K562 (cell line): Measurements from ENCODE around the gene NFKBIB. TPM values are rescaled to one million over a fixed set of nuclear protein-coding genes. Genes with fewer than 3 reads are reported as not detected.

Source experiments
- FOXP1 ChIP-seq: sonication (generic); formaldehyde crosslinking; IDR thresholded peaks from 2 replicates; pipeline ENCODE4 v1.8.0; 2022; ENCODE audit warnings: mild to moderate bottlenecking, missing genetic modification reagents
- HNRNPL ChIP-seq: fragments of 200-400 bp; formaldehyde crosslinking; IDR thresholded peaks from 2 replicates; pipeline ENCODE4 v1.6.1; 2017; ENCODE audit warnings: low read depth, mild to moderate bottlenecking, low read length
- LEF1 ChIP-seq: fragments of 450-650 bp; IDR thresholded peaks from 2 replicates; pipeline ENCODE4 v1.6.1; 2016; ENCODE audit warnings: mild to moderate bottlenecking
- MLX ChIP-seq, 2 experiments: fragments of 450-650 bp in 1 of 2; sonication (generic) in 1 of 2; formaldehyde crosslinking; conservative IDR thresholded peaks; 2 replicates each; pipeline versions ENCODE4 v1.4.0 to v1.8.1; 2020 to 2022; ENCODE audit warnings: mild to moderate bottlenecking in 1 of 2, missing genetic modification reagents in 1 of 2
- NCOA2 ChIP-seq, 2 experiments: fragments of 450-650 bp; IDR thresholded peaks; 2 replicates each; pipeline ENCODE4 v1.6.1; 2018; ENCODE audit warnings: mild to moderate bottlenecking in 2 of 2, moderate library complexity in 1 of 2; ENCODE audit not compliant: partially characterized antibody in 2 of 2
- RBM15 ChIP-seq: fragments of 200-400 bp; formaldehyde crosslinking; IDR thresholded peaks from 2 replicates; pipeline ENCODE4 v1.6.1; 2018; ENCODE audit warnings: mild to moderate bottlenecking, low read length, moderate library complexity; ENCODE audit not compliant: insufficient read depth
- RBM34 ChIP-seq: fragments of 200-400 bp; formaldehyde crosslinking; IDR thresholded peaks from 2 replicates; pipeline ENCODE4 v1.6.1; 2018; ENCODE audit warnings: low read length, borderline replicate concordance; ENCODE audit not compliant: insufficient read depth
- THRB ChIP-seq: fragments of 450-650 bp; formaldehyde crosslinking; conservative IDR thresholded peaks from 2 replicates; pipeline ENCODE4 v1.4.0; 2022; ENCODE audit warnings: mild to moderate bottlenecking, missing genetic modification characterization
- ZMIZ1 ChIP-seq, 2 experiments: fragments of 150-350 bp in 1 of 2; IDR thresholded peaks; 2 replicates each; pipeline ENCODE4 v1.6.1; 2012 to 2016; ENCODE audit warnings: low read depth in 2 of 2, low read length in 2 of 2, mild to moderate bottlenecking in 1 of 2, moderate library complexity in 1 of 2
- ZNF146 ChIP-seq: IDR thresholded peaks from one replicate; pipeline ENCODE4 v1.6.1; 2018; ENCODE audit warnings: missing compliant biosample characterization; ENCODE audit not compliant: unreplicated experiment
- ZNF830 ChIP-seq: fragments of 250-450 bp; sonication (Bioruptor Pico); IDR thresholded peaks from 2 replicates; pipeline ENCODE4 v1.5.0; 2021; ENCODE audit warnings: mild to moderate bottlenecking
- polyA plus RNA-seq, 8 experiments: library from polyadenylated mRNA; depleted of rRNA in 4 of 8; stranded (reverse) in 5 of 8; unstranded in 3 of 8; fragments of >200 nt; fragmentation: Nextera tagmentation in 2 of 8; fragmentation: Illumina TruSeq in 1 of 8; extraction: Ambion mirVana in 2 of 8; extraction: Trizol in 1 of 8; gene quantifications; 2 replicates each; pipeline versions ENCODE4 v1.2.1 to v1.2.3, GENCODE V29; 2011 to 2014; ENCODE audit warnings: inconsistent platforms in 1 of 8, missing spikeins in 1 of 8
- total RNA-seq, 7 experiments: library from RNA; depleted of rRNA in 6 of 7; stranded (reverse); fragments of >200 nt in 6 of 7; fragmentation: Illumina TruSeq in 2 of 7; extraction: Trizol in 2 of 7; gene quantifications; 2 replicates each; pipeline versions ENCODE4 v1.2.1 to v1.2.3, GENCODE V29; 2011 to 2021; ENCODE audit warnings: low replicate concordance in 1 of 7

The NFKBIB gene
- total and polyA plus RNA-seq, 9 of the 15 experiments (the other 6 are each of a cell fraction or from before 2014, with no cell fraction given) = 1.5 to 44.9 (median 10.4) TPM

- no peak for TF ChIP-seq ZMIZ1 (IDR thresholded peaks at IDR 0.05; ENCODE audit: low read depth in 2 of 2, low read length in 2 of 2)
- no peak for TF ChIP-seq MLX (CRISPR knock-in tag; conservative IDR thresholded peaks at IDR 0.05)
- no peak for TF ChIP-seq ZNF146 (CRISPR knock-in tag)
- no peak for TF ChIP-seq THRB (CRISPR knock-in tag)
- TF ChIP-seq NCOA2 (IDR thresholded peaks at IDR 0.05; ENCODE audit: partially characterized antibody in 2 of 2) = no peak
- TF ChIP-seq FOXP1 = no peak
- TF ChIP-seq RBM34 = no peak
- TF ChIP-seq LEF1 = no peak
- TF ChIP-seq HNRNPL = no peak
- no peak for TF ChIP-seq RBM15
- no peak for TF ChIP-seq ZNF830 (CRISPR knock-in tag)
Measured at GRCh38 chr19:38850436-38850975, 49.3 kb upstream of the NFKBIB start (continued).
